ENCODE data around the gene CCDC181.

- TF ChIP-seq SUZ12 (IDR thresholded peaks at IDR 0.05), result no peak
- TF ChIP-seq FOXM1 (IDR thresholded peaks at IDR 0.05; ENCODE audit: borderline replicate concordance), result no peak
- TF ChIP-seq SP1 (IDR thresholded peaks at IDR 0.05), result no peak
Observed at GRCh38 chr1:169392406-169392805, 34.9 kb downstream of the CCDC181 start.

Measured in HEK293T (cell line).